IMR-90 (cell line): ENCODE measurements around the gene TTC1. TPM values are rescaled to one million over a fixed set of nuclear protein-coding genes. Genes with fewer than 3 reads are reported as not detected.

Experiments used
- ATAC-seq: fragments of 200-7000 bp; cut with Tn5 transposase; 2 replicates; pipeline ENCODE4 v1.9.1; 2020; ENCODE audit warnings: low read depth, mild to moderate bottlenecking, moderate library complexity
- BruUV-seq: library from RNA; stranded (reverse); fragments of 400-500 nt; replicated peaks from 2 replicates; lab custom pipeline; 2021; lab: Mats Ljungman, UMichigan
- CTCF ChIA-PET: fragments of 300-600 bp; formaldehyde crosslinking; extraction: SDS; loops from one replicate; lab custom pipeline; 2021; ENCODE audit warnings: antibody characterized with exemption; lab: Yijun Ruan, JAX
- POLR2A ChIA-PET: fragments of 300-600 bp; sonication (Branson Sonifier 250); formaldehyde crosslinking; loops from one replicate; lab custom pipeline; 2022; ENCODE audit warnings: antibody characterized with exemption; ENCODE audit not compliant: unreplicated experiment; lab: Charles Lee
- DNase-seq: peaks from one replicate; pipeline ENCODE4 v3.0.0; 2013
- H2AFZ ChIP-seq: replicated peaks from 2 replicates; pipeline ENCODE3; 2013; ENCODE audit warnings: low read length, mild to moderate bottlenecking; ENCODE audit not compliant: poor library complexity
- H2AK5ac ChIP-seq: 2 replicates; pipeline ENCODE4 v1.6.1; 2013; ENCODE audit warnings: low read depth, low read length, inconsistent platforms
- H2AK9ac ChIP-seq: replicated peaks from 2 replicates; pipeline ENCODE3; 2013; ENCODE audit warnings: mild to moderate bottlenecking, low read depth, low read length, moderate library complexity; ENCODE audit not compliant: poor library complexity
- H2BK120ac ChIP-seq: 2 replicates; pipeline ENCODE4 v1.6.1; 2013; ENCODE audit warnings: low read depth, low read length, inconsistent platforms
- H2BK15ac ChIP-seq: 3 replicates; pipeline ENCODE4 v1.6.1; 2013; ENCODE audit warnings: low read depth, low read length, inconsistent platforms
- H2BK20ac ChIP-seq: 2 replicates; pipeline ENCODE4 v1.6.1; 2013; ENCODE audit warnings: low read depth, mild to moderate bottlenecking, inconsistent platforms, low read length, moderate library complexity
- H2BK5ac ChIP-seq: 2 replicates; pipeline ENCODE4 v1.6.1; 2013; ENCODE audit warnings: mild to moderate bottlenecking, low read depth, low read length, inconsistent platforms; ENCODE audit not compliant: poor library complexity, severe bottlenecking
- H3K14ac ChIP-seq: replicated peaks from 2 replicates; pipeline ENCODE4 v1.6.1; 2013; ENCODE audit warnings: low read depth, low read length, inconsistent platforms
- H3K18ac ChIP-seq: 2 replicates; pipeline ENCODE4 v1.6.1; 2013; ENCODE audit warnings: low read depth, low read length, control low read depth
- H3K23ac ChIP-seq: 2 replicates; pipeline ENCODE4 v1.6.1; 2013; ENCODE audit warnings: low read depth, low read length, inconsistent platforms
- H3K27ac ChIP-seq: 2 replicates; pipeline ENCODE4 v1.5.1; 2013; ENCODE audit warnings: mild to moderate bottlenecking, control low read depth, low read length; ENCODE audit not compliant: insufficient read depth
- H3K27me3 ChIP-seq: 2 replicates; pipeline ENCODE4 v1.6.1; 2013; ENCODE audit warnings: low read length; ENCODE audit not compliant: control insufficient read depth, insufficient read depth
- H3K36me3 ChIP-seq: 2 replicates; pipeline ENCODE4 v1.6.1; 2013; ENCODE audit warnings: low read length, mixed read lengths; ENCODE audit not compliant: control insufficient read depth, insufficient read depth
- H3K4ac ChIP-seq: 2 replicates; pipeline ENCODE4 v1.6.1; 2013; ENCODE audit warnings: low read depth, low read length, inconsistent platforms
- H3K4me1 ChIP-seq: 2 replicates; pipeline ENCODE4 v1.6.1; 2013; ENCODE audit warnings: low read length, mixed read lengths; ENCODE audit not compliant: control insufficient read depth, insufficient read depth
- H3K4me2 ChIP-seq: 2 replicates; pipeline ENCODE4 v1.6.1; 2013; ENCODE audit warnings: low read depth, mild to moderate bottlenecking, control low read depth, low read length, moderate library complexity
- H3K4me3 ChIP-seq: 2 replicates; pipeline ENCODE4 v1.5.1; 2013; ENCODE audit warnings: low read depth, mild to moderate bottlenecking, control low read depth, low read length, moderate library complexity; ENCODE audit not compliant: insufficient read depth
- H3K56ac ChIP-seq: 2 replicates; pipeline ENCODE4 v1.6.1; 2013; ENCODE audit warnings: low read length, inconsistent platforms; ENCODE audit not compliant: insufficient read depth; ENCODE audit errors: extremely low read depth
- H3K79me1 ChIP-seq, 2 experiments: 2 replicates each; pipeline ENCODE4 v1.6.1; 2013; ENCODE audit warnings: low read length in 2 of 2, inconsistent platforms in 1 of 2, low read depth in 1 of 2
- H3K9ac ChIP-seq: 2 replicates; pipeline ENCODE4 v1.6.1; 2013; ENCODE audit warnings: low read depth, low read length, control low read depth
- H3K9me1 ChIP-seq: 2 replicates; pipeline ENCODE4 v1.6.1; 2013; ENCODE audit warnings: low read length, inconsistent platforms; ENCODE audit not compliant: insufficient read depth
- H3K9me3 ChIP-seq: 2 replicates; pipeline ENCODE4 v1.6.1; 2013; ENCODE audit warnings: low read length; ENCODE audit not compliant: control insufficient read depth, insufficient read depth
- H4K20me1 ChIP-seq: 2 replicates; pipeline ENCODE4 v1.6.1; 2013; ENCODE audit warnings: low read length, inconsistent platforms; ENCODE audit not compliant: insufficient read depth
- H4K5ac ChIP-seq: 2 replicates; pipeline ENCODE4 v1.6.1; 2013; ENCODE audit warnings: mild to moderate bottlenecking, low read depth, low read length, control low read depth
- H4K8ac ChIP-seq, 2 experiments: 2 replicates each; pipeline ENCODE4 v1.6.1; 2013; ENCODE audit warnings: low read depth in 2 of 2, low read length in 2 of 2, control low read depth in 1 of 2, inconsistent platforms in 1 of 2
- H4K91ac ChIP-seq: 2 replicates; pipeline ENCODE4 v1.6.1; 2013; ENCODE audit warnings: low read depth, low read length, inconsistent platforms; ENCODE audit not compliant: insufficient read depth
- NFE2L2 ChIP-seq: fragments of 150-350 bp; IDR thresholded peaks from 2 replicates; pipeline ENCODE4 v1.6.1; 2016; ENCODE audit warnings: low read depth, mild to moderate bottlenecking, low read length
- WGBS, 2 experiments: methylation state at CpG; one replicate each; pipeline versions ENCODE4 v1.1.5 to v1.1.7; 2013; ENCODE audit warnings: missing lambda C conversion rate in 2 of 2; ENCODE audit not compliant: insufficient read length in 1 of 2; ENCODE audit errors: extremely low coverage in 2 of 2; 5-methylcytosine and 5-hydroxymethylcytosine counted together
- dilution Hi-C: fragments of 300-500 bp; cut with HindIII; formaldehyde crosslinking; loops from one replicate; pipeline ENCODE4 v1.14.3; 2018; ENCODE audit warnings: low sequenced_read_pairs; ENCODE audit not compliant: unreplicated experiment
- in situ Hi-C: fragments of 300-500 bp; cut with MboI; formaldehyde crosslinking; loops from 3 replicates; pipeline ENCODE4 v1.14.3; 2019; ENCODE audit warnings: low sequenced_read_pairs, inconsistent platforms, mixed read lengths
- intact Hi-C: fragments of 100-400 bp; cut with micrococcal nuclease; formaldehyde crosslinking; loops from 2 replicates; pipeline ENCODE4 v1.10.0; 2022
- polyA plus RNA-seq, 3 experiments: library from polyadenylated mRNA; depleted of rRNA; stranded (reverse); fragments of >200 nt; gene quantifications; 2 replicates each; pipeline ENCODE4 v1.2.3, GENCODE V29; 2012; ENCODE audit warnings: low replicate concordance in 1 of 3
- total RNA-seq: library from RNA; depleted of rRNA; stranded (reverse); fragments of >200 nt; gene quantifications from 2 replicates; pipeline ENCODE4 v1.2.3, GENCODE V29; 2012

The TTC1 gene
- total and polyA plus RNA-seq, 2 of the 4 experiments (the other 2 are of a cell fraction), result 23.1 to 41.1 TPM

GRCh38 chr5:160029004-160029403 lies 20.1 kb downstream of the TTC1 start:
- peak overlapping the region; percentile 36; the same call in 1 of the 2 replicates for H3K4me2 ChIP-seq
- H4K91ac ChIP-seq, result no peak overlapping the region
- peaks cover 12% of the 10 kb centered on the region for H3K4me1 ChIP-seq
- in situ Hi-C loops, result no loop called here
- H3K9me3 ChIP-seq, result no peaks in the 10 kb centered on the region
- no peak overlapping the region for H2BK120ac ChIP-seq
- H3K27ac ChIP-seq, result 0 out of 2 replicates have a peak overlapping the region, but pooled peaks have one; percentile 1
- ATAC-seq, result peak; percentile 86
- H2AK9ac ChIP-seq, result no peak overlapping the region
- no peak overlapping the region for H3K18ac ChIP-seq
- no peak overlapping the region for H3K4me3 ChIP-seq
- H4K8ac ChIP-seq, result peak overlapping the region in 1 of 2 experiments; percentile 0; a peak in 1 of 4 replicates
- no peaks in the 10 kb centered on the region; the same call in 1 of the 2 replicates for H3K9me1 ChIP-seq
- ChIA-PET POLR2A (no interaction called here), CTCF (no interaction called here)
- BruUV-seq, result no TSS peak
- no peak overlapping the region for H2AFZ ChIP-seq
- no peak overlapping the region for H3K14ac ChIP-seq
- peaks cover 11% of the 10 kb centered on the region for H3K36me3 ChIP-seq
- H3K9ac ChIP-seq, result no peak overlapping the region
- no peak overlapping the region for H2BK20ac ChIP-seq
- H4K20me1 ChIP-seq, result no peaks in the 10 kb centered on the region; the same call in 1 of the 2 replicates
- peaks cover 19 to 41% of the 10 kb centered on the region in 2 experiments for H3K79me1 ChIP-seq
- TF ChIP-seq NFE2L2, result no peak
- no peak overlapping the region for H3K23ac ChIP-seq
- H2AK5ac ChIP-seq, result 0 out of 2 replicates have a peak overlapping the region, but pooled peaks have one; percentile 45
- H2BK5ac ChIP-seq, result peak overlapping the region; percentile 15
- H3K4ac ChIP-seq, result no peak overlapping the region
- intact Hi-C loops, result no loop called here
- no peak overlapping the region; the same call in 2 of the 3 replicates for H2BK15ac ChIP-seq
- H4K5ac ChIP-seq, result no peak overlapping the region
- no peak overlapping the region for H3K56ac ChIP-seq
- H3K27me3 ChIP-seq, result no peaks in the 10 kb centered on the region
- no CpG with 5 or more reads among the region's 1 CpG for WGBS, 2 experiments
- DNase-seq, result peak; percentile 53
- dilution Hi-C loops, result no loop called here
